ENCODE measurements around the gene SLC6A9. TPM values are rescaled to one million over a fixed set of nuclear protein-coding genes. Genes with fewer than 3 reads are reported as not detected.

SLC6A9 gene
- total and polyA plus RNA-seq, 2 of the 8 experiments (the other 6 are each of a cell fraction or from before 2014, with no cell fraction given): 20.2 to 24.2 TPM

- no peak overlapping the region for H2BK12ac ChIP-seq (ENCODE audit: low read depth, low read length)
- H3K79me1 ChIP-seq (ENCODE audit: low read depth, low read length): no peaks in the 10 kb centered on the region
- ChIA-PET CTCF (ENCODE audit: partially characterized antibody) (interaction anchor here (0.7 to 16.4 kb wide), 8 partner anchors 6 to 106 kb away, joined by 3 to 478 read pairs (median 3); partner anchors contain the start of genes CCDC24 and SLC6A9), POLR2A (ENCODE audit: partially characterized antibody) (interaction anchor here (1.2 to 3.9 kb wide), 3 partner anchors 8 to 43 kb away, joined by 3 to 18 read pairs (median 3); partner anchors contain the start of gene SLC6A9)
- no peak overlapping the region for H4K8ac ChIP-seq (ENCODE audit: extremely low read depth, insufficient read depth, low read length)
- no peak overlapping the region for H3K27ac ChIP-seq (ENCODE audit: low read depth, low read length)
- H3K18ac ChIP-seq (ENCODE audit: extremely low read depth, low read length): no peak overlapping the region
- H3K56ac ChIP-seq (replicated peaks; ENCODE audit: insufficient read length, low read depth, low read length): no peak overlapping the region
- no peak overlapping the region for H2BK15ac ChIP-seq (ENCODE audit: low read length)
- no peak overlapping the region for H3K23ac ChIP-seq (ENCODE audit: insufficient read length)
- H2AK5ac ChIP-seq (ENCODE audit: low read depth, low read length): no peak overlapping the region
- H3K4ac ChIP-seq (replicated peaks; ENCODE audit: insufficient read length, low read depth, low read length): no peak overlapping the region
- no peak overlapping the region for H2AFZ ChIP-seq (ENCODE audit: low read length)
- 83% methylated on average over 4 of the region's 4 CpGs; no CpG with 5 or more reads in 1 of the 2 experiments for WGBS, 2 experiments (ENCODE audit: extremely low coverage in 1 of 2, insufficient coverage in 1 of 2, insufficient read length in 1 of 2, insufficient replicate concordance in 2 of 2, low coverage in 1 of 2, low lambda C conversion rate in 2 of 2, missing lambda C conversion rate in 1 of 2)
- DNase-seq (ENCODE audit: low read depth in 1 of 2, low spot score in 2 of 2) (no peak), FAIRE-seq (no peak)
- no peak overlapping the region for H2BK120ac ChIP-seq (replicated peaks; ENCODE audit: low read depth, low read length)
- H3K23me2 ChIP-seq (ENCODE audit: low read depth, low read length): no peaks in the 10 kb centered on the region
- H4K91ac ChIP-seq (replicated peaks; ENCODE audit: insufficient read length, low read length): no peak overlapping the region
- no peak overlapping the region for H4K5ac ChIP-seq (ENCODE audit: insufficient read length, low read depth, low read length)
- no peak overlapping the region for H2BK20ac ChIP-seq (ENCODE audit: low read length)
- H3K79me2 ChIP-seq (ENCODE audit: control insufficient read depth in 1 of 2, insufficient read depth in 2 of 2, low read length in 2 of 2): no peaks in the 10 kb centered on the region
- no peak overlapping the region for H2BK5ac ChIP-seq (ENCODE audit: low read depth, low read length)
- H3K4me3 ChIP-seq (ENCODE audit: extremely low read depth in 1 of 4, insufficient read depth in 2 of 4, low read depth in 3 of 4, low read length in 4 of 4): no peak overlapping the region
- peaks cover 2 to 9% (median 5%) of the 10 kb centered on the region in 4 experiments; a peak in 5 of 7 replicates for H3K4me1 ChIP-seq (replicated peaks in 1 of 4; ENCODE audit: control insufficient read depth in 3 of 4, insufficient read depth in 4 of 4, low read length in 3 of 4)
- no peaks in the 10 kb centered on the region for H4K20me1 ChIP-seq (replicated peaks in 1 of 2; ENCODE audit: control insufficient read depth in 1 of 2, insufficient read depth in 2 of 2, low read length in 2 of 2)
- no peaks in the 10 kb centered on the region for H3K36me3 ChIP-seq (ENCODE audit: control insufficient read depth in 2 of 4, insufficient read depth in 4 of 4, low read length in 3 of 4)
- H3K4me2 ChIP-seq (ENCODE audit: insufficient read depth in 1 of 2, low read depth in 2 of 2, low read length in 2 of 2): no peak overlapping the region
- H3K9ac ChIP-seq (replicated peaks in 1 of 4; ENCODE audit: extremely low read depth in 1 of 4, low read depth in 3 of 4, low read length in 3 of 4): no peak overlapping the region
- no peak overlapping the region for H3K14ac ChIP-seq (ENCODE audit: insufficient read length)
- no peaks in the 10 kb centered on the region for H3K9me3 ChIP-seq (ENCODE audit: insufficient read depth in 2 of 2, low read depth in 1 of 2, low read length in 1 of 2)
- peaks cover 0 to 5% (median 0%) of the 10 kb centered on the region in 4 experiments; a peak in 3 of 7 replicates for H3K27me3 ChIP-seq (replicated peaks in 1 of 4; ENCODE audit: control insufficient read depth in 3 of 4, extremely low read depth in 1 of 4, insufficient read depth in 3 of 4, low read length in 3 of 4)
- TF ChIP-seq EGR1 (IDR thresholded peaks at IDR 0.05; ENCODE audit: borderline replicate concordance, low read depth, low read length) (no peak), ASH2L (IDR thresholded peaks at IDR 0.05; ENCODE audit: low read length) (no peak), KDM1A (IDR thresholded peaks at IDR 0.05; ENCODE audit: borderline replicate concordance, low read length) (no peak), SIX5 (IDR thresholded peaks at IDR 0.05; ENCODE audit: low read depth, low read length) (no peak), SAP30 (IDR thresholded peaks at IDR 0.05; ENCODE audit: insufficient read depth, insufficient replicate concordance, low read length) (no peak), ZNF274 (IDR thresholded peaks at IDR 0.05; ENCODE audit: borderline replicate concordance, extremely low read depth, low read length) (no peak), TAF1 (IDR thresholded peaks at IDR 0.05; ENCODE audit: low read depth, low read length) (no peak), EP300 (IDR thresholded peaks at IDR 0.05; ENCODE audit: borderline replicate concordance in 1 of 2, low read depth in 2 of 2, low read length in 2 of 2) (no peak), POLR2A (IDR thresholded peaks at IDR 0.05; ENCODE audit: control extremely low read depth in 1 of 2, low read depth in 2 of 2, low read length in 2 of 2) (no peak), NANOG (IDR thresholded peaks at IDR 0.05; ENCODE audit: insufficient read depth, low read depth, low read length, poor library complexity, severe bottlenecking) (no peak)
- TF ChIP-seq, protein P1, sequence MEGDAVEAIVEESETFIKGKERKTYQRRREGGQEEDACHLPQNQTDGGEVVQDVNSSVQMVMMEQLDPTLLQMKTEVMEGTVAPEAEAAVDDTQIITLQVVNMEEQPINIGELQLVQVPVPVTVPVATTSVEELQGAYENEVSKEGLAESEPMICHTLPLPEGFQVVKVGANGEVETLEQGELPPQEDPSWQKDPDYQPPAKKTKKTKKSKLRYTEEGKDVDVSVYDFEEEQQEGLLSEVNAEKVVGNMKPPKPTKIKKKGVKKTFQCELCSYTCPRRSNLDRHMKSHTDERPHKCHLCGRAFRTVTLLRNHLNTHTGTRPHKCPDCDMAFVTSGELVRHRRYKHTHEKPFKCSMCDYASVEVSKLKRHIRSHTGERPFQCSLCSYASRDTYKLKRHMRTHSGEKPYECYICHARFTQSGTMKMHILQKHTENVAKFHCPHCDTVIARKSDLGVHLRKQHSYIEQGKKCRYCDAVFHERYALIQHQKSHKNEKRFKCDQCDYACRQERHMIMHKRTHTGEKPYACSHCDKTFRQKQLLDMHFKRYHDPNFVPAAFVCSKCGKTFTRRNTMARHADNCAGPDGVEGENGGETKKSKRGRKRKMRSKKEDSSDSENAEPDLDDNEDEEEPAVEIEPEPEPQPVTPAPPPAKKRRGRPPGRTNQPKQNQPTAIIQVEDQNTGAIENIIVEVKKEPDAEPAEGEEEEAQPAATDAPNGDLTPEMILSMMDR (IDR thresholded peaks at IDR 0.05; ENCODE audit: control extremely low read depth in 1 of 3, insufficient read depth in 1 of 3, low read depth in 1 of 3, low read length in 3 of 3): no peak
Measured at GRCh38 chr1:44040846-44041245, 9.6 kb upstream of the SLC6A9 start.

Data from H1 (cell line).